Heart right ventricle (tissue), 16 donors: ENCODE measurements around the gene MAK. TPM values are rescaled to one million over a fixed set of nuclear protein-coding genes. Genes with fewer than 3 reads are reported as not detected.
A peak's percentile ranks its signal among the peaks of the same experiment; 100 is the strongest.

Source experiments
- ATAC-seq, 8 donors: fragments of 200-7000 bp; cut with Tn5 transposase; one replicate each; pipeline ENCODE4 v1.9.1; 2020; ENCODE audit warnings: mild to moderate bottlenecking in 8 of 8, moderate library complexity in 8 of 8, moderate number of reproducible peaks in 1 of 8
- DNase-seq, 2 donors: peaks; one replicate each; pipeline ENCODE4 v3.0.0-alpha.2; 2020
- H3K27ac ChIP-seq, 10 donors: fragments of 200-600 bp; sonication (generic) in 2 of 10; one replicate each; pipeline versions ENCODE4 v1.5.0 to v1.8.0; 2020 to 2022; ENCODE audit warnings: mild to moderate bottlenecking in 3 of 10
- H3K27me3 ChIP-seq, 7 donors: fragments of 200-600 bp; one replicate each; pipeline ENCODE4 v1.8.0; 2021 to 2022; ENCODE audit warnings: mild to moderate bottlenecking in 2 of 7
- H3K36me3 ChIP-seq, 9 donors: fragments of 200-600 bp; sonication (generic) in 1 of 9; one replicate each; pipeline versions ENCODE4 v1.5.0 to v1.8.0; 2020 to 2022; ENCODE audit warnings: mild to moderate bottlenecking in 2 of 9
- H3K4me1 ChIP-seq, 9 donors: fragments of 200-600 bp; sonication (generic) in 1 of 9; one replicate each; pipeline versions ENCODE4 v1.5.0 to v1.8.0; 2020 to 2022; ENCODE audit warnings: mild to moderate bottlenecking in 4 of 9
- H3K4me3 ChIP-seq, 10 donors: fragments of 200-600 bp; sonication (generic) in 2 of 10; one replicate each; pipeline versions ENCODE4 v1.5.0 to v1.8.0; 2020 to 2022; ENCODE audit warnings: mild to moderate bottlenecking in 7 of 10, moderate library complexity in 2 of 10
- H3K9me3 ChIP-seq, 11 donors: fragments of 200-600 bp in 10 of 11; sonication (generic) in 2 of 11; one replicate each; pipeline versions ENCODE4 v1.5.0 to v1.8.0; 2013 to 2022; ENCODE audit warnings: mild to moderate bottlenecking in 2 of 11, control low read depth in 1 of 11, moderate library complexity in 1 of 11
- WGBS, 2 donors: extraction: QIAGEN DNeasy Blood & Tissue Kit; methylation state at CpG; one replicate each; pipeline ENCODE4 v1.1.7; 2013; ENCODE audit warnings: inconsistent platforms in 1 of 2; 5-methylcytosine and 5-hydroxymethylcytosine counted together
- intact Hi-C, 10 donors: fragments of 100-400 bp; cut with DNase I; formaldehyde crosslinking; loops; one replicate each; pipeline versions ENCODE4 v1.11.1 to v1.14.2; 2022
- polyA plus RNA-seq, 2 donors: library from polyadenylated mRNA; stranded (reverse); fragments of 200-250 nt; gene quantifications; one replicate each; pipeline ENCODE4 v1.2.3, GENCODE V29; 2013
- total RNA-seq, 10 donors: library from RNA; stranded (reverse); fragmentation: NEBNext Ultra II Directional in 3 of 10; extraction: Animal tissue kit (Norgen Biotek cat#: 25700) in 3 of 10; gene quantifications; one replicate each; pipeline versions ENCODE4 v1.2.1 to v1.2.4, GENCODE V29; 2021 to 2023
- TF ChIP-seq, protein P1 (sequence below), 9 donors: fragments of 200-600 bp; sonication (generic) in 2 of 9; IDR thresholded peaks; one replicate each; pipeline versions ENCODE4 v1.5.0 to v1.8.0; 2021 to 2022; ENCODE audit warnings: antibody characterized with exemption in 9 of 9, mild to moderate bottlenecking in 5 of 9, moderate library complexity in 1 of 9
- donor health status: Arrhythmogenic right ventricular cardiomyopathy.
- donor health status: ischemic (EF 13 %, LVEDD 7.1; RV severe dilation, severe dysfunction).
- donor health status: healthy with polysubstance abuse.
- donor health status: DM: no; HTN: yes; CAD: no.
- donor health status: DM: no; HTN: no; CAD: no.
- donor health status: ischemic (EF 25% LVEDD 6.9; RV normal size, moderate dysfunction).
- donor health status: ischemic (EF 25% LVEDD 5.7; RV mildly dilated, moderate dysfunction).
- donor health status: healthy.
- donor health status: DM: yes; HTN: yes; CAD: no.
- donor health status: Ischemic cardiomyopathy.
- donor health status: ischemic (EF 35%, LVEDD 5.7; RV mildly dilated, moderate dysfunction).
- donor health status: nonischemic (EF 11% LVEDD 7.7; RV severe dilation, severe dysfunction).
- donor health status: DM: yes; HTN: yes; CAD: no.
- donor health status: PGD.
- donor health status: ischemic (EF 29% LVEDD 5.4; RV normal size, mild dysfunction).
- donor health status: nonischemic (EF 23%, LVEDD 6.1; RV moderate dilation, normal function).

The MAK gene
- total and polyA plus RNA-seq, 12 donors, result 0.01 to 0.25 (median 0.12) TPM; not detected in 4

DNA sequence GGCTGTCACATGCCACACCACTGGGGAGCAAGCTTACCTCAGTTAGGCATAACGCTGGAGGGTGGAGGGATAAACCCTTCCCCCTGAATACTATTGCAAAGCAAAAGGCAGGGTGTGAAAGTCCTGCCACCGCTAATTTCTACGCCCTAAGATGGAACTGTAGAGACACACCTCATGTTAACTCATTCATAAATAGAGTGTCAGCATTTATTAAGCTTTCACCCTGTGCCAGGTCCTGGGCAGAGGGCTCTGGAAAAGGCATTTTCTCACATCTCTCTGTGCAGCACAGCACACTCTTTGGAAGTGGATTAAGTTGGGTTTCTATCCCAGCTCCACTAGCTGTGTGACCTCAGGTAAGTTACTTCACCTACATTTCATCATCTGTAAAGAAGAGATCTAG is 68.9 kb downstream of the MAK start:
- H3K4me1 ChIP-seq, result no peaks in the 10 kb centered on the region
- no peak for ATAC-seq
- DNase-seq, result no peak
- H3K36me3 ChIP-seq, result peaks cover 0 to 51% (median 9%) of the 10 kb centered on the region in 9 donors
- TF ChIP-seq, protein P1, sequence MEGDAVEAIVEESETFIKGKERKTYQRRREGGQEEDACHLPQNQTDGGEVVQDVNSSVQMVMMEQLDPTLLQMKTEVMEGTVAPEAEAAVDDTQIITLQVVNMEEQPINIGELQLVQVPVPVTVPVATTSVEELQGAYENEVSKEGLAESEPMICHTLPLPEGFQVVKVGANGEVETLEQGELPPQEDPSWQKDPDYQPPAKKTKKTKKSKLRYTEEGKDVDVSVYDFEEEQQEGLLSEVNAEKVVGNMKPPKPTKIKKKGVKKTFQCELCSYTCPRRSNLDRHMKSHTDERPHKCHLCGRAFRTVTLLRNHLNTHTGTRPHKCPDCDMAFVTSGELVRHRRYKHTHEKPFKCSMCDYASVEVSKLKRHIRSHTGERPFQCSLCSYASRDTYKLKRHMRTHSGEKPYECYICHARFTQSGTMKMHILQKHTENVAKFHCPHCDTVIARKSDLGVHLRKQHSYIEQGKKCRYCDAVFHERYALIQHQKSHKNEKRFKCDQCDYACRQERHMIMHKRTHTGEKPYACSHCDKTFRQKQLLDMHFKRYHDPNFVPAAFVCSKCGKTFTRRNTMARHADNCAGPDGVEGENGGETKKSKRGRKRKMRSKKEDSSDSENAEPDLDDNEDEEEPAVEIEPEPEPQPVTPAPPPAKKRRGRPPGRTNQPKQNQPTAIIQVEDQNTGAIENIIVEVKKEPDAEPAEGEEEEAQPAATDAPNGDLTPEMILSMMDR (IDR thresholded peaks at IDR 0.05), result no peak
- no peak overlapping the region for H3K4me3 ChIP-seq
- 86 to 91% methylated on average over 3 of the region's 3 CpGs for WGBS, 2 donors
- H3K27me3 ChIP-seq, result no peaks in the 10 kb centered on the region
- intact Hi-C loops, result no loop called here
- H3K9me3 ChIP-seq, result no peaks in the 10 kb centered on the region
- H3K27ac ChIP-seq, result no peak overlapping the region

DNA sequence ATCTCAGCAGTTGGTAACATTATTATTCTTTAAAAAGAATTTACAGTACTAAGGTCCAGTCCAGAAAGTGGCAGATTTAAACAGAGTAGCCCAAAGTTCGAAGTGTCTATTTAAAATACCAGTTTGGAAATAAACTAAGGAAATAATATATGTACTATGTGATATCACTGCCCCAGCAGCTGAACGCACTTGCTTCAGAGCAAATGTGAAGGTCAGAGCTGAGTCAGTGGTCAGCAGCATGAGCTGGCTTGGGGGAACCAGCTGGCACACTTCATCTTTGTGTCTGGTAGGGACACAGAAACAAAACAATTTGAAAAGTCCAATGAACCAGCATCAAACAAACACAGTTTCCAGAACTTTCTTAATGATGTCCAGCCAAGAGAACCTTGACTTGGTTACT is 75.3 kb downstream of the MAK start:
- H3K27me3 ChIP-seq, result no peaks in the 10 kb centered on the region
- DNase-seq, result no peak
- TF ChIP-seq, protein P1 (IDR thresholded peaks at IDR 0.05), result no peak
- ATAC-seq, result no peak
- whole genome bisulfite sequencing, 2 donors, result 84 to 85% methylated on average over 2 of the region's 2 CpGs
- H3K9me3 ChIP-seq, result no peaks in the 10 kb centered on the region
- peaks cover 0 to 18% (median 9%) of the 10 kb centered on the region in 9 donors for H3K4me1 ChIP-seq
- H3K4me3 ChIP-seq, result no peak overlapping the region
- intact Hi-C loops, result no loop called here
- H3K27ac ChIP-seq, result no peak overlapping the region
- peaks cover 0 to 18% (median 0%) of the 10 kb centered on the region in 9 donors for H3K36me3 ChIP-seq

DNA sequence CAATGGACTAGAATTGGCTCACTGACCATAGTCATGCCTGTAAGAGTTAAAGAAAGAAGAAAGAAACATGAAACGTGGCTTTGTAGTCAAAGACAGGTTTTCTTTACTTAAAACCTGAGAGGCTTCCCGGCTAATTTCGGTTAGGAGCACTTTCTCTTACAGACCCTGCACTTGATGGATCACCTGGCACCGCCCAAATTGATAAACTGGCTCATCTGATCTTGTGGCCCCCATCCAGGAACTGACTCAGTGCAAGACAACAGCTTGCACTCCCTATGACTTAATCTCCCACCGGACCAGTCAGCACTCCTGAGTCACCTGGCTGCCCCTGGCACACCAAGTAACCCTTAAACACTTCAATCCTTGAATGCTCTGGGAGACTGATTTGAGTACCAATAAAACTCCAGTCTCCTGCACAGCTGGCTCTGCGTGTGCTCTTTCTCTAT is 78.4 kb downstream of the MAK start:
- intact Hi-C loops, result loop anchor here in 1 of 10 donors (10.0 kb wide), 1 partner anchor 65 kb away; the partner anchor contains the start of genes C6orf52 and PAK1IP1
- WGBS, 2 donors, result 37 to 51% methylated on average over 6 of the region's 6 CpGs
- DNase-seq, result no peak

DNA sequence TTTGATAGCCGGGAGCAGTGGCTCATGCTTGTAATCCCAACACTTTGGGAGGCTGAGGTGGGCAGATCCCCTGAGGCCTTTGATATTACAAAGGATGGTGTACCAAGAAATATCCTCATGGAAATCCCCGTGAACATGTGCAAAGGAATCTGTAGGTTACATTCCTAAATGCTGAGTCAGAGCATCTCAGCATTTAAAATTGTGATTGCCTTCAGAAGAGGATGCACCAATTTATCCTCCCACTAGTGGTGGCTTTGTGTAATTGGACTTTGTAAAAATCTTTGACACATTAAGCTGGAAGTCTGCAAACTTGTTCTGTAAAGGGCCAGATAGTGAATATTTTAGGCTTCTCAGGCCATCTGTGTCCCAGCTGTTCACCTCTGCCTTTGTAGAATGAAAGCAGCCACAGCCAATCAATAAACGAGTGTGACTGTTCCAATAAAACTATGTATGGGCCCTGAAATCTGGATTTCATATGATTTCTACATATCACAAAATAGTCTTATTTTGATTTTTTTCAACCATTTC is 79.0 kb downstream of the MAK start:
- Histone ChIP-seq H3K27ac (peak overlapping the region in 2 of 10 donors; percentile 20 to 24), H3K27me3 (no peaks in the 10 kb centered on the region)
- ATAC-seq, result peak in 7 of 8 donors; percentile 38 to 69 (median 46)

More for the DNA sequence above, 78.4 kb downstream of the MAK start:
- no peak overlapping the region for H3K4me3 ChIP-seq
- peak overlapping the region in 2 of 10 donors; percentile 20 to 24 for H3K27ac ChIP-seq
- no peaks in the 10 kb centered on the region for H3K9me3 ChIP-seq
- no peaks in the 10 kb centered on the region for H3K27me3 ChIP-seq
- TF ChIP-seq, protein P1 (IDR thresholded peaks at IDR 0.05), result no peak
- peaks cover 0 to 49% (median 9%) of the 10 kb centered on the region in 9 donors for H3K36me3 ChIP-seq
- H3K4me1 ChIP-seq, result peaks cover 0 to 18% (median 9%) of the 10 kb centered on the region in 9 donors
- peak in 7 of 8 donors; percentile 33 to 89 (median 60) for ATAC-seq

More for the DNA sequence above, 79.0 kb downstream of the MAK start:
- no peak for DNase-seq
- intact Hi-C loops, result loop anchor here in 1 of 10 donors (10.0 kb wide), 1 partner anchor 65 kb away; the partner anchor contains the start of genes C6orf52 and PAK1IP1
- H3K4me1 ChIP-seq, result peaks cover 0 to 18% (median 9%) of the 10 kb centered on the region in 9 donors
- 54 to 59% methylated on average over 3 of the region's 3 CpGs for WGBS, 2 donors
- H3K36me3 ChIP-seq, result peaks cover 0 to 55% (median 12%) of the 10 kb centered on the region in 9 donors
- TF ChIP-seq, protein P1 (IDR thresholded peaks at IDR 0.05), result peak; percentile 17 to 58 (median 43)
- H3K9me3 ChIP-seq, result no peaks in the 10 kb centered on the region
- no peak overlapping the region for H3K4me3 ChIP-seq
